Esophagus (tissue), 2 donors: Measurements from ENCODE around the gene RAP2A. TPM values are rescaled to one million over a fixed set of nuclear protein-coding genes. Genes with fewer than 3 reads are reported as not detected.

Experiments used
- H3K27ac ChIP-seq, 2 donors: one replicate each; pipeline ENCODE4 v1.5.1; 2013; ENCODE audit warnings: low read depth in 2 of 2, mild to moderate bottlenecking in 2 of 2, inconsistent platforms in 1 of 2, low read length in 1 of 2, moderate library complexity in 1 of 2
- H3K27me3 ChIP-seq, 2 donors: one replicate each; pipeline ENCODE4 v1.6.1; 2013; ENCODE audit warnings: low read length in 2 of 2, control low read depth in 1 of 2, mild to moderate bottlenecking in 1 of 2; ENCODE audit not compliant: insufficient read depth in 2 of 2, control insufficient read depth in 1 of 2
- H3K36me3 ChIP-seq, 2 donors: one replicate each; pipeline ENCODE4 v1.6.1; 2013; ENCODE audit warnings: low read length in 1 of 2; ENCODE audit not compliant: control insufficient read depth in 2 of 2, insufficient read depth in 2 of 2
- H3K4me1 ChIP-seq, 2 donors: one replicate each; pipeline ENCODE4 v1.6.1; 2013; ENCODE audit warnings: low read length in 1 of 2; ENCODE audit not compliant: control insufficient read depth in 2 of 2, insufficient read depth in 2 of 2
- H3K4me3 ChIP-seq, 2 donors: one replicate each; pipeline ENCODE4 v1.5.1; 2013; ENCODE audit warnings: low read length in 2 of 2, mild to moderate bottlenecking in 2 of 2, low read depth in 1 of 2, moderate library complexity in 1 of 2
- H3K9me3 ChIP-seq, 2 donors: one replicate each; pipeline ENCODE4 v1.6.1; 2013; ENCODE audit warnings: mild to moderate bottlenecking in 2 of 2, low read depth in 1 of 2, low read length in 1 of 2, moderate library complexity in 1 of 2; ENCODE audit not compliant: control insufficient read depth in 2 of 2, insufficient read depth in 1 of 2
- WGBS, 2 donors: extraction: QIAGEN DNeasy Blood & Tissue Kit; methylation state at CpG; one replicate each; pipeline ENCODE4 v1.1.7; 2013; 5-methylcytosine and 5-hydroxymethylcytosine counted together
- polyA plus RNA-seq, 2 donors: library from polyadenylated mRNA; stranded (reverse); fragments of 200-250 nt; gene quantifications; one replicate each; pipeline ENCODE4 v1.2.3, GENCODE V29; 2013
- donor health status: healthy with polysubstance abuse.
- donor health status: Bipolar disorder and iron deficiency.

Gene RAP2A
- polyA plus RNA-seq, 2 donors: 7.4 to 12.5 TPM

DNA sequence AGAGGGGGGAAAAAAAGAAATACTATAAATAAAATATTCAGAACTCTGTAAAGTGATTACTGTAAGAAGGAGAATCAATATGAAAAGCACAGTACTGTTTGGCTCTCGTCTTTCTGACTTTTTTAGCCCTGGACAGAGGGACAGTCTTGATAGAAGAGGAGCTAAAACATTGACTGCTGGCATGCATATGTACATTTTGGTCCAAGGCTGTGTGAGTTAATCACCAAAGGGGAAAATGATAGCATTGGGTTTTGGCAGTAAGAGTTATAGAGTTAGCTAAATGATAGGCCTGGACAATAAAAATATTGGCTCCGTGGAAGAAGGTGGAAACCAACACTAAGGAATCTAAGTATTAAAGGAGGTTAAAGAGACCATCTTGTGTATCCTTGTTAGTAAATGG lies 50.3 kb downstream of the RAP2A start:
- H3K27me3 ChIP-seq: no peaks in the 10 kb centered on the region
- H3K4me3 ChIP-seq: no peak overlapping the region
- no peaks in the 10 kb centered on the region for H3K9me3 ChIP-seq
- 74 to 84% methylated on average over 2 of the region's 2 CpGs for WGBS, 2 donors
- H3K36me3 ChIP-seq: no peaks in the 10 kb centered on the region
- no peaks in the 10 kb centered on the region for H3K4me1 ChIP-seq
- H3K27ac ChIP-seq: no peak overlapping the region

- no peaks in the 10 kb centered on the region for H3K27me3 ChIP-seq
- WGBS, 2 donors: 89 to 91% methylated on average over 1 of the region's 1 CpG
- no peaks in the 10 kb centered on the region for H3K9me3 ChIP-seq
- no peaks in the 10 kb centered on the region for H3K36me3 ChIP-seq
- no peak overlapping the region for H3K27ac ChIP-seq
- H3K4me3 ChIP-seq: no peak overlapping the region
- H3K4me1 ChIP-seq: no peaks in the 10 kb centered on the region
Measured at GRCh38 chr13:97485320-97485719, 51.4 kb downstream of the RAP2A start.

GRCh38 chr13:97490702-97491307 lies 56.8 kb downstream of the RAP2A start:
- no peaks in the 10 kb centered on the region for H3K9me3 ChIP-seq
- H3K36me3 ChIP-seq: no peaks in the 10 kb centered on the region
- no peaks in the 10 kb centered on the region for H3K27me3 ChIP-seq
- no peak overlapping the region for H3K27ac ChIP-seq
- WGBS, 2 donors: 97 to 98% methylated on average over 1 of the region's 1 CpG
- H3K4me3 ChIP-seq: no peak overlapping the region
- no peaks in the 10 kb centered on the region for H3K4me1 ChIP-seq

- H3K36me3 ChIP-seq: no peaks in the 10 kb centered on the region
- no peaks in the 10 kb centered on the region for H3K9me3 ChIP-seq
- no peaks in the 10 kb centered on the region for H3K4me1 ChIP-seq
- H3K4me3 ChIP-seq: no peak overlapping the region
- no peaks in the 10 kb centered on the region for H3K27me3 ChIP-seq
- no peak overlapping the region for H3K27ac ChIP-seq
Measured at GRCh38 chr13:97491452-97491851, 57.5 kb downstream of the RAP2A start.

DNA sequence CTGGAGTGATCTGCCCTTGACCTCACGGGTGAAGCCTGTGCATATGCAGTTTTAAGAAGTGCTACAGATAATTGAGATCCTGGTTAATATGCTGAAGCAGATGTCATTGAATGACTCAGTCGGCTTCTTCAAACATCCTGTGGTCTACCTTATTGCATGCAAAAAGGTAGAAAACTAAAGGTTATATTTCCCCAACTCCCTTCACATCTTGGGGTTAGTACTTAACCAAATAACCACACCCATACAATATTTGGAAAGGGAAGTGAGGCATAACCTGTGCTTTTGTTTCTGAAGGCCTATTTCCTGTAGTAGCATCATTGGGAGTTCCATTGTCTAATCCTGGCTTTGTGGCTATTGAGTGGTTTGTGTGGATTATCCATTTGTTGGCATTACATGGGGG lies 58.3 kb downstream of the RAP2A start:
- Histone ChIP-seq H3K27me3 (no peaks in the 10 kb centered on the region), H3K9me3 (no peaks in the 10 kb centered on the region), H3K4me3 (no peak overlapping the region), H3K27ac (peak overlapping the region; percentile 10 to 62), H3K4me1 (no peaks in the 10 kb centered on the region), H3K36me3 (no peaks in the 10 kb centered on the region)
- 66 to 69% methylated on average over 2 of the region's 2 CpGs for WGBS, 2 donors

GRCh38 chr13:97492684-97493371 lies 58.9 kb downstream of the RAP2A start:
- Histone ChIP-seq H3K27ac (peak overlapping the region; percentile 32 to 62), H3K4me1 (no peaks in the 10 kb centered on the region)
- WGBS, 2 donors: 81 to 89% methylated on average over 2 of the region's 2 CpGs

GRCh38 chr13:97493456-97493855 lies 59.5 kb downstream of the RAP2A start:
- Histone ChIP-seq H3K27ac (peak overlapping the region; percentile 32 to 40), H3K36me3 (no peaks in the 10 kb centered on the region), H3K27me3 (no peaks in the 10 kb centered on the region), H3K9me3 (no peaks in the 10 kb centered on the region), H3K4me3 (no peak overlapping the region), H3K4me1 (no peaks in the 10 kb centered on the region)
- WGBS, 2 donors: 47 to 59% methylated on average over 1 of the region's 1 CpG

More at GRCh38 chr13:97492684-97493371, 58.9 kb downstream of the RAP2A start:
- Histone ChIP-seq H3K36me3 (no peaks in the 10 kb centered on the region), H3K27me3 (no peaks in the 10 kb centered on the region), H3K9me3 (no peaks in the 10 kb centered on the region), H3K4me3 (no peak overlapping the region)

GRCh38 chr13:97495678-97496077 lies 61.7 kb downstream of the RAP2A start:
- no peaks in the 10 kb centered on the region for H3K9me3 ChIP-seq
- 65 to 78% methylated on average over 8 of the region's 8 CpGs for WGBS, 2 donors
- no peaks in the 10 kb centered on the region for H3K27me3 ChIP-seq
- H3K4me1 ChIP-seq: no peaks in the 10 kb centered on the region
- no peak overlapping the region for H3K4me3 ChIP-seq
- H3K36me3 ChIP-seq: no peaks in the 10 kb centered on the region
- H3K27ac ChIP-seq: peak overlapping the region in 1 of 2 donors; percentile 64

GRCh38 chr13:97496511-97496910 lies 62.5 kb downstream of the RAP2A start:
- no peaks in the 10 kb centered on the region for H3K27me3 ChIP-seq
- no peaks in the 10 kb centered on the region for H3K36me3 ChIP-seq
- H3K9me3 ChIP-seq: no peaks in the 10 kb centered on the region
- no peaks in the 10 kb centered on the region for H3K4me1 ChIP-seq
- WGBS, 2 donors: 80 to 87% methylated on average over 2 of the region's 2 CpGs
- H3K27ac ChIP-seq: no peak overlapping the region
- no peak overlapping the region for H3K4me3 ChIP-seq

- Histone ChIP-seq H3K9me3 (no peaks in the 10 kb centered on the region), H3K27ac (no peak overlapping the region), H3K4me1 (no peaks in the 10 kb centered on the region), H3K36me3 (no peaks in the 10 kb centered on the region), H3K4me3 (no peak overlapping the region), H3K27me3 (no peaks in the 10 kb centered on the region)
- WGBS, 2 donors: 87 to 89% methylated on average over 3 of the region's 3 CpGs
Measured at GRCh38 chr13:97497400-97497799, 63.4 kb downstream of the RAP2A start.
